CD14-positive monocyte (primary cell): ENCODE data around the gene GAPDHS. TPM values are rescaled to one million over a fixed set of nuclear protein-coding genes. Genes with fewer than 3 reads are reported as not detected.

Source experiments
- DNase-seq, 3 donors: peaks; one replicate each; pipeline ENCODE4 v3.0.0-alpha.2; 2011 to 2022
- H2AFZ ChIP-seq: 2 replicates; pipeline ENCODE4 v1.6.0; 2012; ENCODE audit warnings: mild to moderate bottlenecking, low read depth, low read length, inconsistent platforms; ENCODE audit not compliant: insufficient read depth, poor library complexity, severe bottlenecking
- H3K27ac ChIP-seq, 2 donors: 1 replicate in 1 of 2; 2 replicates in 1 of 2; pipeline ENCODE4 v1.5.1; 2012 to 2013; ENCODE audit warnings: low read length in 2 of 2, control low read depth in 1 of 2, inconsistent platforms in 1 of 2, low read depth in 1 of 2, mild to moderate bottlenecking in 1 of 2
- H3K27me3 ChIP-seq, 2 donors: one replicate each; pipeline versions ENCODE4 v1.6.0 to v1.6.1; 2011 to 2013; ENCODE audit warnings: low read length in 2 of 2; ENCODE audit not compliant: control insufficient read depth in 2 of 2, insufficient read depth in 2 of 2
- H3K36me3 ChIP-seq, 2 donors: replicated peaks in 1 of 2; 1 replicate in 1 of 2; 2 replicates in 1 of 2; pipeline versions ENCODE4 v1.5.1 to v1.6.1; 2012 to 2013; ENCODE audit warnings: low read length in 2 of 2, control low read depth in 1 of 2, inconsistent platforms in 1 of 2, mild to moderate bottlenecking in 1 of 2; ENCODE audit not compliant: insufficient read depth in 2 of 2, control insufficient read depth in 1 of 2
- H3K4me1 ChIP-seq, 2 donors: 1 replicate in 1 of 2; 2 replicates in 1 of 2; pipeline versions ENCODE4 v1.5.1 to v1.6.1; 2012 to 2013; ENCODE audit warnings: low read length in 2 of 2, control low read depth in 1 of 2, inconsistent platforms in 1 of 2, mild to moderate bottlenecking in 1 of 2, moderate library complexity in 1 of 2; ENCODE audit not compliant: insufficient read depth in 2 of 2, control insufficient read depth in 1 of 2
- H3K4me2 ChIP-seq: replicated peaks from 2 replicates; pipeline ENCODE3; 2012; ENCODE audit warnings: low read length, moderate library complexity, mild to moderate bottlenecking; ENCODE audit not compliant: poor library complexity, severe bottlenecking; ENCODE audit errors: extremely low read depth
- H3K4me3 ChIP-seq, 3 experiments: fragments of 200-600 bp in 1 of 3; sonication (generic) in 1 of 3; replicated peaks in 1 of 3; 1 replicate in 2 of 3; 2 replicates in 1 of 3; pipeline ENCODE4 v1.5.1; 2011 to 2013; ENCODE audit warnings: low read length in 3 of 3, mild to moderate bottlenecking in 3 of 3, control low read depth in 2 of 3, low read depth in 2 of 3, inconsistent platforms in 1 of 3, moderate library complexity in 1 of 3
- H3K79me2 ChIP-seq: 2 replicates; pipeline ENCODE4 v1.6.0; 2012; ENCODE audit warnings: mild to moderate bottlenecking, control low read depth, inconsistent platforms, low read length, moderate library complexity; ENCODE audit not compliant: insufficient read depth
- H3K9ac ChIP-seq: 2 replicates; pipeline ENCODE4 v1.6.0; 2017; ENCODE audit warnings: low read length, mild to moderate bottlenecking; ENCODE audit not compliant: insufficient read depth, poor library complexity, severe bottlenecking
- H3K9me3 ChIP-seq, 2 donors: replicated peaks in 1 of 2; 1 replicate in 1 of 2; 2 replicates in 1 of 2; pipeline versions ENCODE4 v1.5.1 to v1.6.1; 2012 to 2013; ENCODE audit warnings: low read length in 2 of 2, control low read depth in 1 of 2; ENCODE audit not compliant: control insufficient read depth in 1 of 2, insufficient read depth in 1 of 2
- H4K20me1 ChIP-seq: 2 replicates; pipeline ENCODE4 v1.6.0; 2012; ENCODE audit warnings: mild to moderate bottlenecking, low read length, control low read depth, moderate library complexity; ENCODE audit not compliant: insufficient read depth
- H3K27ac Mint-ChIP-seq, 7 donors: one replicate each; pipeline ENCODE4 v1.8.0; 2020; ENCODE audit warnings: mild to moderate bottlenecking in 7 of 7, mixed read lengths in 7 of 7, moderate library complexity in 6 of 7, inconsistent platforms in 2 of 7
- H3K27me3 Mint-ChIP-seq, 3 donors: one replicate each; pipeline ENCODE4 v1.8.0; 2021 to 2022; ENCODE audit warnings: low read depth in 3 of 3, mild to moderate bottlenecking in 3 of 3, mixed read lengths in 3 of 3, moderate library complexity in 3 of 3, inconsistent platforms in 1 of 3
- H3K36me3 Mint-ChIP-seq, 2 donors: one replicate each; pipeline ENCODE4 v1.8.0; 2020; ENCODE audit warnings: mixed read lengths in 2 of 2, inconsistent platforms in 1 of 2, mild to moderate bottlenecking in 1 of 2
- H3K4me1 Mint-ChIP-seq: one replicate; pipeline ENCODE4 v1.8.0; 2020; ENCODE audit warnings: mild to moderate bottlenecking, mixed read lengths
- H3K4me3 Mint-ChIP-seq, 2 donors: one replicate each; pipeline ENCODE4 v1.8.0; 2020; ENCODE audit warnings: mild to moderate bottlenecking in 2 of 2, mixed read lengths in 2 of 2, moderate library complexity in 1 of 2
- H3K9me3 Mint-ChIP-seq, 7 donors: one replicate each; pipeline ENCODE4 v1.8.0; 2020 to 2022; ENCODE audit warnings: mixed read lengths in 7 of 7, mild to moderate bottlenecking in 6 of 7, moderate library complexity in 6 of 7, inconsistent platforms in 2 of 7
- CTCF ChIP-seq: fragments of 200-600 bp; IDR thresholded peaks from one replicate; pipeline ENCODE4 v1.8.0; 2022; ENCODE audit warnings: antibody characterized with exemption, mild to moderate bottlenecking
- WGBS: methylation state at CpG from one replicate; pipeline ENCODE4 v1.1.5; 2013; ENCODE audit warnings: missing lambda C conversion rate; ENCODE audit not compliant: insufficient coverage; 5-methylcytosine and 5-hydroxymethylcytosine counted together
- intact Hi-C, 2 donors: fragments of 100-400 bp; cut with micrococcal nuclease; formaldehyde crosslinking; loops; one replicate each; pipeline versions ENCODE4 v1.15.0 to v1.15.1; 2023
- polyA plus RNA-seq, 3 donors: library from polyadenylated mRNA; depleted of rRNA in 1 of 3; unstranded in 2 of 3; stranded (reverse) in 1 of 3; fragments of 300-500 nt in 2 of 3; fragments of >200 nt in 1 of 3; fragmentation: Illumina TruSeq in 2 of 3; gene quantifications; 1 replicate in 2 of 3; 2 replicates in 1 of 3; pipeline ENCODE4 v1.2.3, GENCODE V29; 2012 to 2021

Gene GAPDHS
- polyA plus RNA-seq, 3 donors: not detected

- Mint-ChIP-seq H3K27ac (no peak overlapping the region), H3K4me1 (peaks cover 2% of the 10 kb centered on the region), H3K27me3 (peaks cover 8 to 21% (median 17%) of the 10 kb centered on the region in 3 donors), H3K4me3 (no peak overlapping the region), H3K36me3 (no peaks in the 10 kb centered on the region), H3K9me3 (peaks cover 0 to 2% (median 0%) of the 10 kb centered on the region in 7 donors)
- Histone ChIP-seq H3K4me2 (no peak overlapping the region), H2AFZ (no peak overlapping the region), H3K27ac (no peak overlapping the region), H3K9me3 (no peaks in the 10 kb centered on the region), H3K79me2 (no peaks in the 10 kb centered on the region), H3K4me1 (no peaks in the 10 kb centered on the region), H3K4me3 (no peak overlapping the region), H3K27me3 (peaks cover 0 to 3% of the 10 kb centered on the region in 2 donors), H3K9ac (no peak overlapping the region), H4K20me1 (no peaks in the 10 kb centered on the region), H3K36me3 (no peaks in the 10 kb centered on the region)
- intact Hi-C loops: no loop called here
- DNase-seq: no peak
- 77% methylated on average over 2 of the region's 2 CpGs for WGBS
- no peak for TF ChIP-seq CTCF
These were observed 15.9 kb upstream of the GAPDHS start for GRCh38 chr19:35517342-35517741.

GRCh38 chr19:35518313-35518712 is 14.9 kb upstream of the GAPDHS start:
- Histone ChIP-seq H3K9me3 (no peaks in the 10 kb centered on the region), H3K4me3 (no peak overlapping the region), H3K27me3 (peaks cover 0 to 3% of the 10 kb centered on the region in 2 donors), H2AFZ (no peak overlapping the region), H4K20me1 (no peaks in the 10 kb centered on the region), H3K79me2 (no peaks in the 10 kb centered on the region), H3K9ac (no peak overlapping the region), H3K4me2 (no peak overlapping the region), H3K27ac (no peak overlapping the region), H3K4me1 (no peaks in the 10 kb centered on the region), H3K36me3 (no peaks in the 10 kb centered on the region)
- peaks cover 2% of the 10 kb centered on the region for H3K4me1 Mint-ChIP-seq
- DNase-seq: no peak
- H3K36me3 Mint-ChIP-seq: no peaks in the 10 kb centered on the region
- H3K4me3 Mint-ChIP-seq: no peak overlapping the region
- peak overlapping the region in 1 of 7 donors; percentile 33 for H3K27ac Mint-ChIP-seq
- H3K9me3 Mint-ChIP-seq: peaks cover 0 to 2% (median 0%) of the 10 kb centered on the region in 7 donors
- intact Hi-C loops: no loop called here
- 93% methylated on average over 4 of the region's 6 CpGs for WGBS
- TF ChIP-seq CTCF: no peak
- peaks cover 7 to 16% (median 8%) of the 10 kb centered on the region in 3 donors for H3K27me3 Mint-ChIP-seq
